Testis (tissue), 2 donors: Measurements from ENCODE around the gene SLC6A9.

ENCODE experiments used
- CTCF ChIP-seq, 3 experiments: fragments of 450-650 bp in 2 of 3; fragments of 200-600 bp in 1 of 3; sonication (generic) in 1 of 3; IDR thresholded peaks; one replicate each; pipeline ENCODE4 v1.5.1; 2016 to 2019; ENCODE audit warnings: antibody characterized with exemption in 3 of 3, mild to moderate bottlenecking in 2 of 3, moderate library complexity in 1 of 3
- POLR2A ChIP-seq: fragments of 450-650 bp; IDR thresholded peaks from one replicate; pipeline ENCODE4 v1.6.1; 2017; ENCODE audit warnings: antibody characterized with exemption, mild to moderate bottlenecking, moderate library complexity

- TF ChIP-seq CTCF (IDR thresholded peaks at IDR 0.05) (no peak), POLR2A (no peak)
Observed at GRCh38 chr1:44015206-44015605, 16.1 kb downstream of the SLC6A9 start.
